PC-9 (cell line): ENCODE results near the gene TFDP3. TPM values are rescaled to one million over a fixed set of nuclear protein-coding genes. Genes with fewer than 3 reads are reported as not detected.

Source experiments
- BruUV-seq: library from RNA; stranded (reverse); fragments of 400-500 nt; replicated peaks from 2 replicates; lab custom pipeline; 2021; lab: Mats Ljungman, UMichigan
- CTCF ChIA-PET: fragments of 300-600 bp; sonication (Branson Sonifier 250); formaldehyde crosslinking; loops from one replicate; lab custom pipeline; 2022; ENCODE audit warnings: antibody characterized with exemption; lab: Charles Lee
- POLR2A ChIA-PET: fragments of 300-600 bp; sonication (Branson Sonifier 250); formaldehyde crosslinking; loops from one replicate; lab custom pipeline; 2022; ENCODE audit warnings: antibody characterized with exemption; ENCODE audit not compliant: unreplicated experiment; lab: Charles Lee
- DNase-seq, 2 experiments: peaks; one replicate each; pipeline versions ENCODE4 v3.0.0 to v3.0.0-alpha.2; 2015 to 2022; ENCODE audit warnings: mixed read lengths in 1 of 2
- H2AFZ ChIP-seq: fragments of 200-600 bp; sonication (generic); 2 replicates; pipeline ENCODE4 v1.8.1; 2017; ENCODE audit warnings: antibody characterized with exemption
- H3F3A ChIP-seq: fragments of 200-600 bp; sonication (generic); 2 replicates; pipeline ENCODE4 v1.8.1; 2017; ENCODE audit warnings: antibody characterized with exemption, mild to moderate bottlenecking, low read depth; ENCODE audit not compliant: insufficient read depth
- H3K27ac ChIP-seq: fragments of 200-600 bp; sonication (generic); 2 replicates; pipeline ENCODE4 v1.6.1; 2016; ENCODE audit warnings: mixed run types
- H3K27me3 ChIP-seq: fragments of 200-600 bp; sonication (generic); 2 replicates; pipeline ENCODE4 v1.6.1; 2016; ENCODE audit warnings: low read depth, mixed run types; ENCODE audit not compliant: insufficient read depth
- H3K36me3 ChIP-seq: fragments of 200-600 bp; sonication (generic); 2 replicates; pipeline ENCODE4 v1.6.1; 2016; ENCODE audit warnings: low read depth, mixed run types
- H3K4me1 ChIP-seq: fragments of 200-600 bp; sonication (generic); replicated peaks from 2 replicates; pipeline ENCODE4 v1.6.1; 2016; ENCODE audit warnings: mixed run types; ENCODE audit not compliant: insufficient read depth
- H3K4me2 ChIP-seq: fragments of 200-600 bp; sonication (generic); 2 replicates; pipeline ENCODE4 v1.6.1; 2017; ENCODE audit warnings: mixed run types
- H3K4me3 ChIP-seq: fragments of 200-600 bp; sonication (generic); 2 replicates; pipeline ENCODE4 v1.6.1; 2016; ENCODE audit warnings: mixed run types
- H3K79me2 ChIP-seq: fragments of 200-600 bp; sonication (generic); 2 replicates; pipeline ENCODE4 v1.6.1; 2017; ENCODE audit warnings: low read depth, mixed run types
- H3K9me2 ChIP-seq: fragments of 200-600 bp; sonication (generic); 2 replicates; pipeline ENCODE4 v1.8.1; 2017; ENCODE audit warnings: mild to moderate bottlenecking; ENCODE audit not compliant: insufficient read depth
- H3K9me3 ChIP-seq: fragments of 200-600 bp; sonication (generic); 2 replicates; pipeline ENCODE4 v1.8.1; 2016; ENCODE audit warnings: low read depth; ENCODE audit not compliant: insufficient read depth
- H4K20me1 ChIP-seq: fragments of 200-600 bp; sonication (generic); 2 replicates; pipeline ENCODE4 v1.8.1; 2017; ENCODE audit not compliant: insufficient read depth
- EZH2 ChIP-seq: fragments of 200-600 bp; sonication (generic); IDR thresholded peaks from 2 replicates; pipeline ENCODE4 v1.8.0; 2017; ENCODE audit warnings: antibody characterized with exemption, low read depth
- intact Hi-C: fragments of 100-400 bp; cut with micrococcal nuclease; formaldehyde crosslinking; loops from one replicate; pipeline ENCODE4 v1.10.0; 2022; ENCODE audit not compliant: unreplicated experiment
- total RNA-seq: library from RNA; stranded (reverse); gene quantifications from 2 replicates; pipeline ENCODE4 v1.2.3, GENCODE V29; 2021
- TF ChIP-seq, protein P1 (sequence below): fragments of 200-600 bp; sonication (generic); conservative IDR thresholded peaks from 2 replicates; pipeline ENCODE4 v1.6.1; 2017; ENCODE audit warnings: mixed run types, antibody characterized with exemption, mild to moderate bottlenecking, moderate library complexity

The TFDP3 gene
- total RNA-seq, 1 experiment from 2014 or later: not detected

GRCh38 chrX:133188631-133189030, 29.5 kb downstream of the TFDP3 start:
- Histone ChIP-seq H3K4me1 (peaks cover 12% of the 10 kb centered on the region), H3K4me3 (no peak overlapping the region), H3K27me3 (no peaks in the 10 kb centered on the region), H3K9me3 (no peaks in the 10 kb centered on the region), H2AFZ (no peak overlapping the region), H3F3A (no peaks in the 10 kb centered on the region; the same call in 1 of the 2 replicates), H3K79me2 (no peaks in the 10 kb centered on the region), H3K36me3 (no peaks in the 10 kb centered on the region), H4K20me1 (no peaks in the 10 kb centered on the region), H3K27ac (no peak overlapping the region), H3K9me2 (no peaks in the 10 kb centered on the region), H3K4me2 (no peak overlapping the region)
- BruUV-seq: no TSS peak
- no peak for TF ChIP-seq EZH2
- TF ChIP-seq, protein P1, sequence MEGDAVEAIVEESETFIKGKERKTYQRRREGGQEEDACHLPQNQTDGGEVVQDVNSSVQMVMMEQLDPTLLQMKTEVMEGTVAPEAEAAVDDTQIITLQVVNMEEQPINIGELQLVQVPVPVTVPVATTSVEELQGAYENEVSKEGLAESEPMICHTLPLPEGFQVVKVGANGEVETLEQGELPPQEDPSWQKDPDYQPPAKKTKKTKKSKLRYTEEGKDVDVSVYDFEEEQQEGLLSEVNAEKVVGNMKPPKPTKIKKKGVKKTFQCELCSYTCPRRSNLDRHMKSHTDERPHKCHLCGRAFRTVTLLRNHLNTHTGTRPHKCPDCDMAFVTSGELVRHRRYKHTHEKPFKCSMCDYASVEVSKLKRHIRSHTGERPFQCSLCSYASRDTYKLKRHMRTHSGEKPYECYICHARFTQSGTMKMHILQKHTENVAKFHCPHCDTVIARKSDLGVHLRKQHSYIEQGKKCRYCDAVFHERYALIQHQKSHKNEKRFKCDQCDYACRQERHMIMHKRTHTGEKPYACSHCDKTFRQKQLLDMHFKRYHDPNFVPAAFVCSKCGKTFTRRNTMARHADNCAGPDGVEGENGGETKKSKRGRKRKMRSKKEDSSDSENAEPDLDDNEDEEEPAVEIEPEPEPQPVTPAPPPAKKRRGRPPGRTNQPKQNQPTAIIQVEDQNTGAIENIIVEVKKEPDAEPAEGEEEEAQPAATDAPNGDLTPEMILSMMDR: no peak
- DNase-seq: no peak
- CTCF ChIA-PET: no interaction called here
- intact Hi-C loops: no loop called here
- POLR2A ChIA-PET: no interaction called here

DNA sequence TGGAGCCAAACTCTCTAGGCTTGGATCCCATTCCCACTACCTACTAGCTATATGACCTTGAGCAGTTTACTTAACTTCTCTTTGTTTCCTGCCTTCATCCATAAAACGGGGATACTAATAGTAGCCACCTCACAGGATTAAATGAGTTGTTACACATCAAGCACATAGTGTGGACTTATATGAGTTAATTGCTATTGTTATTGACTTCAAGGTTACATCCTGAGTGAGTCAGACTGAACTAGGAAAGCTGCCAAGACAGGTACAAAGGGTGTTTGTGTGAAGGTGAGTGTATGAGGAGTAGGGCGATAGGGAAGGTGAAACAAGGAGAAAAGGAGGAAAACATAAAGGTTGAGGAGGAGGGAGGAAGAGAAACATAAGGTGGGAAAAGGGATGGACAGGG, 32.2 kb downstream of the TFDP3 start:
- TF ChIP-seq, protein P1: no peak
- no peak for TF ChIP-seq EZH2
- peak; percentile 22 to 77 for DNase-seq
- H3K4me2 ChIP-seq: no peak overlapping the region
- no peak overlapping the region for H2AFZ ChIP-seq
- no peak overlapping the region for H3K4me3 ChIP-seq
- no peaks in the 10 kb centered on the region; the same call in 1 of the 2 replicates for H3F3A ChIP-seq
- no TSS peak for BruUV-seq
- intact Hi-C loops: no loop called here
- H3K36me3 ChIP-seq: no peaks in the 10 kb centered on the region
- H3K9me3 ChIP-seq: no peaks in the 10 kb centered on the region
- H3K27ac ChIP-seq: no peak overlapping the region
- 0 out of 2 replicates have a peak, but pooled peaks cover 3% of the 10 kb centered on the region for H3K9me2 ChIP-seq
- peaks cover 12% of the 10 kb centered on the region for H3K4me1 ChIP-seq
- POLR2A ChIA-PET: no interaction called here
- H3K79me2 ChIP-seq: no peaks in the 10 kb centered on the region
- no peaks in the 10 kb centered on the region for H3K27me3 ChIP-seq
- H4K20me1 ChIP-seq: no peaks in the 10 kb centered on the region
- CTCF ChIA-PET: no interaction called here

DNA sequence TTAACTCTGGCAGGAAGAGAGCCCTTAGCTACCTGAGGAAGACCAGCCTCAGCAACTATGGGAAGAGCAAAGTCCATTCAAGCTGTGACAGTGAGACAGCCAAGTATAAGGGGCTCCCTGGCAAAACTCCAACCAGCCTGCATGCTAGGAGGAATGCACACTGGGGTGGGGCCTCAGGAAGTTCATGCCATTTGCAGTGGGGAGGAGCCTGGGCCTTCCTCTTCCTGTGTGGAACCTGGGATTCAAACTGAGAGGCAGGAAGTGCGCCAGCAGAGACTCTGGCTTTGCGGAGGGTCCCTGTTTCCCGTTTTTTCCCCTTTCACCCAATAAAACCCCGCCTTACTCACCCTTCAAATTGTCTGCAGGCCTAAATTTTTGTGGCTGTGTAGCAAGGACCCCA, 33.0 kb downstream of the TFDP3 start:
- DNase-seq: no peak
- BruUV-seq: no TSS peak
- Histone ChIP-seq H3K4me3 (no peak overlapping the region), H2AFZ (no peak overlapping the region), H3K36me3 (no peaks in the 10 kb centered on the region), H3K4me2 (no peak overlapping the region), H3K4me1 (peaks cover 12% of the 10 kb centered on the region), H3K27ac (no peak overlapping the region), H3F3A (no peaks in the 10 kb centered on the region; the same call in 1 of the 2 replicates), H3K9me3 (no peaks in the 10 kb centered on the region), H3K9me2 (0 out of 2 replicates have a peak, but pooled peaks cover 3% of the 10 kb centered on the region), H3K27me3 (no peaks in the 10 kb centered on the region), H3K79me2 (no peaks in the 10 kb centered on the region), H4K20me1 (no peaks in the 10 kb centered on the region)
- CTCF ChIA-PET: no interaction called here
- TF ChIP-seq, protein P1: no peak
- no peak for TF ChIP-seq EZH2
- POLR2A ChIA-PET: no interaction called here
- intact Hi-C loops: no loop called here
